HG03469 (cell line): Measurements from ENCODE around the gene SPSB1.

Source experiments
- ATAC-seq: cut with Tn5 transposase; IDR thresholded peaks from one replicate; pipeline ENCODE4 v1.9.1; 2021; ENCODE audit warnings: mild to moderate bottlenecking, moderate library complexity, moderate number of reproducible peaks; ENCODE audit not compliant: unreplicated experiment

Gene SPSB1

DNA sequence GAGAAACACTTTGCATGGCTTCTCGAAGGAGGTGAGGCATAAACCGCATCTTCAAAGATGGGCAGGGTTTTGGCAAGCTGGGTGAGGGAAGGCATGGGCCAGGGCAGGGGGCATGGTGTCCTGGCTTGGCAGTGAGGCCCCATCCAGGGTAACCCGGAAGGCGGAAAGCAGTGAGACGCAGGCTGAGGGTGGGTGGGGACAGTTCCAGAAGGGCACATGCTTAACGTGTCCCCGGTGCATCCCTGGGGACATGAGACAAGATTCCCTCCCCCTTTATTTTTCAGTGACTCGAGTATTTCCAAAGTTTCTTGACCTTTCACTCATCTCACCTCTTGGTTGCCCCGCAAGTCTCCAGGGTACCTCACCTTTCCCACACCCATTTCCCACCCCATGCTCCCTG lies 123.8 kb downstream of the SPSB1 start:
- no peak for ATAC-seq

DNA sequence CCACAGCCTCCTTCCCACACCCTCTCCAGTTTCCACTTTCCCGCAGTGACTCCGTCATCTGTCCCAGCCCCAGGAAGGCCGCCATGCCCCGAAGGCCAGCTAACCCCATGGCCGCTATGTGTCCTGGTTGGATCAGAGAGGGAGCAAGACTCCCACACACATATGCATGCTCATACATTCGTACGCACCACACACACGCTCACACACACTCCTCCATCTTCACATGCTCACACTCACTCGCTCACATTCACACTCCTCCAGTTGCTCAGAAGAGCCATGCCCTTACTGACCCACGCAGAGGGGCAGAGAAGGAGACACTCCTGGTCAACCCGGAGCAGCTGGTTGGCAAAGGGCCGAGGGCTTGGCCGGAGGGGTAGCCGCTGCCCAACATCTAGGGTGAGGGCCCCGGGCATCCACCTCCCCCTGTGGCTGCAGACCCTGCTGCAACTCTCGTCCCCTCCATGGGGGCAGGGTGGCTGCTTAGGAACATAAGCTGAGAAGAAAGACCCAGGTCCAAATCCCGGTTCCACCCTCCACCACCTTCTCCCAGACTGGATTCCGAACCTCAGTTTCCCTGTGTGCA lies 124.3 kb downstream of the SPSB1 start:
- ATAC-seq = no peak

DNA sequence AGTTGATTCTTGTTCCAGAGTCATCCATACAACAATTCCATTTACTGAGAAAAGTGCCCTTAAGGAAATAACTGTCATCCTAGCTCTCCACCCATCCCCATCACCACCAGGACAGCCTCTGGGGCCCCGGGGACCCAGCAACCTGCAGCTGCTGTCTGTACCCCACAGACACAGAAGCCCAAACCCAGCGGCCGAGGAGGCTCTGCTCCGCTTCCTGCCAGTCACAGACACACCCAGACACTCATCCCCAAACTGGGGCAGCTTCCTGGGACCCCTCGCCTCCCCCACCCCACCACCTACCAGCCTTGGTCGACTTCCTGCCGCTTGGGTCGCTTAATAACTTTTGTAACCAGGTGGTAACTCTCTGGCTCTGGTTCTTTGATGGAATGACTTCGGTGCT lies 125.0 kb downstream of the SPSB1 start:
- ATAC-seq = no peak

GRCh38 chr1:9418851-9419250 lies 126.2 kb downstream of the SPSB1 start:
- no peak for ATAC-seq
